Activated CD8-positive, alpha-beta T cell treated with anti-CD3 and anti-CD28 coated beads for 36 hours (primary cell): ENCODE data around the gene SNAI1. TPM values are rescaled to one million over a fixed set of nuclear protein-coding genes. Genes with fewer than 3 reads are reported as not detected.

ENCODE experiments used
- ATAC-seq: fragments of 200-7000 bp; cut with Tn5 transposase; one replicate; pipeline ENCODE4 v1.10.0; 2021; ENCODE audit warnings: mild to moderate bottlenecking, moderate library complexity
- CTCF ChIA-PET: fragments of 350-600 bp; sonication (Branson Sonifier 250); formaldehyde crosslinking; loops from one replicate; lab custom pipeline; 2021; ENCODE audit warnings: antibody characterized with exemption; lab: Charles Lee
- POLR2A ChIA-PET: fragments of 350-600 bp; sonication (Branson Sonifier 250); formaldehyde crosslinking; loops from one replicate; lab custom pipeline; 2021; ENCODE audit warnings: antibody characterized with exemption; lab: Charles Lee
- DNase-seq: peaks from one replicate; pipeline ENCODE4 v3.0.0-alpha.2; 2020
- H3K27ac Mint-ChIP-seq: one replicate; pipeline ENCODE4 v1.8.0; 2021; ENCODE audit warnings: mild to moderate bottlenecking, mixed read lengths
- H3K27me3 Mint-ChIP-seq: one replicate; pipeline ENCODE4 v1.8.0; 2021; ENCODE audit warnings: mixed read lengths
- H3K36me3 Mint-ChIP-seq: one replicate; pipeline ENCODE4 v1.8.0; 2021; ENCODE audit warnings: low read depth, mixed read lengths
- H3K4me1 Mint-ChIP-seq: one replicate; pipeline ENCODE4 v1.8.0; 2021; ENCODE audit warnings: low read depth, mixed read lengths
- H3K4me3 Mint-ChIP-seq: one replicate; pipeline ENCODE4 v1.8.0; 2021; ENCODE audit warnings: mild to moderate bottlenecking, moderate library complexity, mixed read lengths
- H3K9me3 Mint-ChIP-seq: one replicate; pipeline ENCODE4 v1.8.0; 2021; ENCODE audit warnings: mixed read lengths
- CTCF ChIP-seq: fragments of 200-600 bp; IDR thresholded peaks from one replicate; pipeline ENCODE4 v1.8.0; 2022; ENCODE audit warnings: antibody characterized with exemption, mild to moderate bottlenecking
- intact Hi-C: fragments of 100-400 bp; cut with micrococcal nuclease; formaldehyde crosslinking; loops from one replicate; pipeline ENCODE4 v1.10.0; 2022
- total RNA-seq, 2 experiments: library from RNA; stranded (reverse); gene quantifications; one replicate each; pipeline ENCODE4 v1.2.3, GENCODE V29; 2021

SNAI1 gene
- total RNA-seq, 2 experiments from 2014 or later = 0.90 to 1.4 TPM

DNA sequence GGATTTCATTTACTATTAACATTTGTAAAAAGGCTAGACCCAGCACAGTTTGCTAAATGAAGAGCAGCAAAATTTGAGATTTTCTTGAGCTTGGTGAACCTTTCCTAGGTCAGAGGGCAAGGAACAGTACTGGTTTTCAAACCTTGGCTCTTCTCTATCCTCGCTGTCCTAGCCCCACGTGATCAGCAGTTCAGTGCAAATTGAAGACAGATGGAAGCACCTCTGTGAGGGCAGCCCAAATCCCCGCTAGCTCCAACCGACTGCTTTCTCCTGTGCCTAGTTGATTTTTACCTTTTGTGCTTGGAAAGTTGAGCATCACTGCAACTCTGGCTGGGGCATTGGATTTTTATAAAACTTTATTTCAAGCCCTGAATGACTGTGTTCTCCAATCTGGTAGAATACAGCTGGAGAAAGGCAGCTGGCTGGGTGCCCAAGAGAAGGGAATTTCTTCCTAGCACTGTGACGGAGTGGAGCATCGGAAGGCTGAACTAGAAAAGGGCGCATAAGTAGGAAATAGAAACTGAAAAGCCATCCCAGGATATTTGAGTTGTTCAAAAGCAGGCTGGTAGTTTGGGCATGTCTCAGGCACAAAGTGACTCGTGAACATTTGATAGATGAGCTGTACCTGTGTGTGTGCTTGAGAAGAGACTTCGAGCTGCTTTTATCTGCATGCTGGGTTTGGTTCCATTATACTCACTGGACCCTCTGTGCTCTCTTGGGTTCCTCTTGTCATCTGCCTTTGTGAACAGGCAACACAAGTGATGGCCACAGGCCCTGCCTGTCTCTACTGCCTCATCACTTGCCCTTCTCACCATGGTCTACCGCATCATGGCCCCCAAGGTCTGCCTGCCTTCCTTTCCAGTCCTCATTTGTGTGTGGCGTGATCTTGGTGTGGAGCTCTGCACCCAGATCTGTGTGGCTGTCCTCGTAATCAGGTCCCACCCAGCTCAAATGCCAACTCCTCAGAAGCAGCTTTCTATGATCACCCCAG lies 44.3 kb upstream of the SNAI1 start:
- ATAC-seq (no peak), DNase-seq (no peak)
- intact Hi-C loops = no loop called here
- Mint-ChIP-seq H3K9me3 (no peaks in the 10 kb centered on the region), H3K27me3 (no peaks in the 10 kb centered on the region), H3K27ac (peak overlapping the region; percentile 91), H3K4me1 (peaks cover 42% of the 10 kb centered on the region), H3K36me3 (peaks cover 43% of the 10 kb centered on the region), H3K4me3 (peak overlapping the region; percentile 90)
- no peak for TF ChIP-seq CTCF
- ChIA-PET POLR2A (interaction anchor here (0.5 to 3.5 kb wide), 5 partner anchors 12 to 343 kb away, joined by 3 to 22 read pairs (median 4); partner anchors contain the start of gene SPATA2), CTCF (interaction anchor here (1.7 to 2.1 kb wide), 2 partner anchors 27 to 133 kb away, joined by 10 to 13 read pairs; no protein-coding TSS in a partner anchor)

- intact Hi-C loops = no loop called here
- H3K9me3 Mint-ChIP-seq = no peaks in the 10 kb centered on the region
- ChIA-PET CTCF (interaction anchor here (1.1 to 1.4 kb wide), 2 partner anchors 23 to 38 kb away, joined by 3 read pairs; no protein-coding TSS in a partner anchor), POLR2A (interaction anchor here (0.6 to 1.4 kb wide), 2 partner anchors 37 to 526 kb away, joined by 3 read pairs; no protein-coding TSS in a partner anchor)
- peaks cover 36% of the 10 kb centered on the region for H3K4me1 Mint-ChIP-seq
- ATAC-seq (no peak), DNase-seq (no peak)
- no peak overlapping the region for H3K4me3 Mint-ChIP-seq
- no peaks in the 10 kb centered on the region for H3K27me3 Mint-ChIP-seq
- no peak for TF ChIP-seq CTCF
- H3K36me3 Mint-ChIP-seq = peaks cover 53% of the 10 kb centered on the region
- no peak overlapping the region for H3K27ac Mint-ChIP-seq
Observed at GRCh38 chr20:49941456-49941855, 41.3 kb upstream of the SNAI1 start.

DNA sequence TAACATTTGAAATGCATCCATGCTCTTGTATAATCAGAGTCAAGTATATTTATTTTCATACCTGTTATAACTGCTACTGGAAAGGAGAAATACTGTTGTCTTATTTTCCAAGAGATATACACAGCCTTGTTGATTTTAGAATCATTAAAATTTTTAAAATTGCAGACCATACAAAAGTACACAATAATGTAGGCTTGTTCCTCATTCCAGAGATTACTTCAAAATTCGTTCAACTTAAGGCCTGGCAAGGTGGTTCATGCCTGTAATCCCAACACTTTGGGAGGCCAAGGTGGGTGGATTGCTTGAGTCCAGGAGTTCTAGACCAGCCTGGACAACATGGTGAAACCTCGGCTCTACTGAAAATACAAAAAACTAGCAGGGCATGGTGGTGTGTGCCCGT lies 40.5 kb upstream of the SNAI1 start:
- Mint-ChIP-seq H3K27me3 (no peaks in the 10 kb centered on the region), H3K4me3 (no peak overlapping the region), H3K4me1 (peaks cover 36% of the 10 kb centered on the region), H3K36me3 (peaks cover 54% of the 10 kb centered on the region), H3K9me3 (no peaks in the 10 kb centered on the region), H3K27ac (no peak overlapping the region)
- DNase-seq (no peak), ATAC-seq (no peak)
- CTCF ChIA-PET = interaction anchor here (1.3 to 1.8 kb wide), 3 partner anchors 23 to 37 kb away, joined by 3 to 8 read pairs (median 3); no protein-coding TSS in a partner anchor
- TF ChIP-seq CTCF = no peak
- POLR2A ChIA-PET = no interaction called here
- intact Hi-C loops = no loop called here

- TF ChIP-seq CTCF = no peak
- peaks cover 30% of the 10 kb centered on the region for H3K4me1 Mint-ChIP-seq
- H3K36me3 Mint-ChIP-seq = peaks cover 57% of the 10 kb centered on the region
- DNase-seq = no peak
- H3K9me3 Mint-ChIP-seq = no peaks in the 10 kb centered on the region
- H3K27me3 Mint-ChIP-seq = no peaks in the 10 kb centered on the region
- ChIA-PET CTCF (interaction anchor here (0.9 to 1.8 kb wide), 4 partner anchors 22 to 129 kb away, joined by 3 to 8 read pairs (median 5); no protein-coding TSS in a partner anchor), POLR2A (interaction anchor here (1.1 kb wide), 1 partner anchor 11 kb away, joined by 3 read pairs; no protein-coding TSS in a partner anchor)
- no peak overlapping the region for H3K27ac Mint-ChIP-seq
- intact Hi-C loops = no loop called here
- no peak for ATAC-seq
- H3K4me3 Mint-ChIP-seq = no peak overlapping the region
Observed at GRCh38 chr20:49942942-49943341, 39.8 kb upstream of the SNAI1 start.
